ENCODE measurements around the gene FCRLB.

FCRLB gene

GRCh38 chr1:161736335-161736969 lies 15.1 kb downstream of the FCRLB start:
- no peak for DNase-seq
- no peaks in the 10 kb centered on the region for H3K27me3 ChIP-seq (replicated peaks; ENCODE audit: insufficient read depth, low read length)
- H3K36me3 ChIP-seq (replicated peaks; ENCODE audit: insufficient read depth, low read length) = no peaks in the 10 kb centered on the region
- H3K4me3 ChIP-seq (ENCODE audit: low read length) = no peak overlapping the region
- no peaks in the 10 kb centered on the region for H3F3A ChIP-seq (ENCODE audit: insufficient read depth, low read length)
- H3K4me2 ChIP-seq (ENCODE audit: low read depth, low read length) = no peak overlapping the region
- H3K27ac ChIP-seq (ENCODE audit: low read length) = no peak overlapping the region
- TF ChIP-seq CTCF (IDR thresholded peaks at IDR 0.05; ENCODE audit: low read length) (no peak), EZH2phosphoT487 (IDR thresholded peaks at IDR 0.05; ENCODE audit: low read length) (no peak), EZH2 (optimal IDR thresholded peaks at IDR 0.05; ENCODE audit: low read depth, low read length) (no peak)
- H2AFZ ChIP-seq (ENCODE audit: low read length) = peak overlapping the region; percentile 5; the same call in 1 of the 2 replicates
- no peaks in the 10 kb centered on the region for H3K9me3 ChIP-seq (replicated peaks; ENCODE audit: insufficient read depth, low read length)
- no peak overlapping the region for H3K9ac ChIP-seq (ENCODE audit: low read length)
- no peaks in the 10 kb centered on the region for H3K79me2 ChIP-seq (ENCODE audit: low read length)
- no peaks in the 10 kb centered on the region for H3K9me2 ChIP-seq (replicated peaks; ENCODE audit: insufficient read depth, low read length)
- peaks cover 11% of the 10 kb centered on the region for H3K4me1 ChIP-seq (ENCODE audit: low read length)
- no peaks in the 10 kb centered on the region for H4K20me1 ChIP-seq (ENCODE audit: insufficient read depth, low read length)

GRCh38 chr1:161737625-161738024 lies 16.3 kb downstream of the FCRLB start:
- no peaks in the 10 kb centered on the region for H3F3A ChIP-seq (ENCODE audit: insufficient read depth, low read length)
- H3K36me3 ChIP-seq (replicated peaks; ENCODE audit: insufficient read depth, low read length) = no peaks in the 10 kb centered on the region
- H3K4me3 ChIP-seq (ENCODE audit: low read length) = no peak overlapping the region
- peaks cover 11% of the 10 kb centered on the region for H3K4me1 ChIP-seq (ENCODE audit: low read length)
- no peaks in the 10 kb centered on the region for H3K9me2 ChIP-seq (replicated peaks; ENCODE audit: insufficient read depth, low read length)
- H4K20me1 ChIP-seq (ENCODE audit: insufficient read depth, low read length) = no peaks in the 10 kb centered on the region
- DNase-seq = no peak
- no peaks in the 10 kb centered on the region for H3K9me3 ChIP-seq (replicated peaks; ENCODE audit: insufficient read depth, low read length)
- no peak overlapping the region for H3K9ac ChIP-seq (ENCODE audit: low read length)
- no peak overlapping the region for H3K27ac ChIP-seq (ENCODE audit: low read length)
- TF ChIP-seq EZH2 (optimal IDR thresholded peaks at IDR 0.05; ENCODE audit: low read depth, low read length) (no peak), EZH2phosphoT487 (IDR thresholded peaks at IDR 0.05; ENCODE audit: low read length) (no peak), CTCF (IDR thresholded peaks at IDR 0.05; ENCODE audit: low read length) (no peak)
- no peak overlapping the region for H3K4me2 ChIP-seq (ENCODE audit: low read depth, low read length)
- no peaks in the 10 kb centered on the region for H3K27me3 ChIP-seq (replicated peaks; ENCODE audit: insufficient read depth, low read length)
- no peak overlapping the region for H2AFZ ChIP-seq (ENCODE audit: low read length)
- no peaks in the 10 kb centered on the region for H3K79me2 ChIP-seq (ENCODE audit: low read length)

- Histone ChIP-seq H3K36me3 (replicated peaks; ENCODE audit: insufficient read depth, low read length) (no peaks in the 10 kb centered on the region), H3K4me2 (ENCODE audit: low read depth, low read length) (peak overlapping the region; percentile 39; the same call in 1 of the 2 replicates), H3K9me3 (replicated peaks; ENCODE audit: insufficient read depth, low read length) (no peaks in the 10 kb centered on the region), H3K9me2 (replicated peaks; ENCODE audit: insufficient read depth, low read length) (no peaks in the 10 kb centered on the region), H3K4me3 (ENCODE audit: low read length) (no peak overlapping the region), H3K4me1 (ENCODE audit: low read length) (peaks cover 11% of the 10 kb centered on the region), H4K20me1 (ENCODE audit: insufficient read depth, low read length) (no peaks in the 10 kb centered on the region), H3K9ac (ENCODE audit: low read length) (0 out of 2 replicates have a peak overlapping the region, but pooled peaks have one; percentile 9), H3F3A (ENCODE audit: insufficient read depth, low read length) (no peaks in the 10 kb centered on the region), H2AFZ (ENCODE audit: low read length) (peak overlapping the region; percentile 60), H3K27me3 (replicated peaks; ENCODE audit: insufficient read depth, low read length) (no peaks in the 10 kb centered on the region), H3K27ac (ENCODE audit: low read length) (no peak overlapping the region), H3K79me2 (ENCODE audit: low read length) (no peaks in the 10 kb centered on the region)
- no peak for TF ChIP-seq EZH2 (optimal IDR thresholded peaks at IDR 0.05; ENCODE audit: low read depth, low read length)
- TF ChIP-seq CTCF (IDR thresholded peaks at IDR 0.05; ENCODE audit: low read length) = peak; percentile 64
- DNase-seq = peak; percentile 66
Observed at GRCh38 chr1:161738627-161739287, 17.4 kb downstream of the FCRLB start.
